NOMO-1 (cell line): Measurements from ENCODE around the gene HOXB1.

Experiments
- DNase-seq, 2 experiments: peaks; one replicate each; lab custom pipeline; 2025; ENCODE audit not compliant: unreplicated experiment in 2 of 2; lab: John Stamatoyannopoulos, UW

The HOXB1 gene

GRCh38 chr17:48567646-48568354 lies 37.0 kb upstream of the HOXB1 start:
- DNase-seq: no peak

DNA sequence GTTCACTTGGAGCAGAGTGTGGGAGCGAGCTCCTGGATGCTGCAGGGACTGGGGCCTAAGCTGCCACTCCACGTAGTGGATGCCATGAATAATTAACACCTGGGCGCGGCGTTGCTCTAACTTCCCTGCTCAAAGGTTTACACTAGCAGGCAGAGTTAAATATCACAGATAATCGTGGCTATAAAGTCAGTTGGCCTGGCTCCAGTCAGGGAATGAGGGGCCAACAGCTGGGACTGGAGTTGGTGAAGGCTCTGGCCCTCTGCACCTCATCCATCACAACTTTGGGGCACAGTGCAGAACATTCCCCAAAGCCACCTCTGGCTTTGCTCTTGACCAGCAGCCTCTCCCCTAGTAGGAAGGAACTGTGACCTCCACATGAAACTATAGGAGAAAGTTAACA lies 36.4 kb upstream of the HOXB1 start:
- DNase-seq: no peak

GRCh38 chr17:48566717-48567116 lies 35.9 kb upstream of the HOXB1 start:
- DNase-seq: no peak

DNA sequence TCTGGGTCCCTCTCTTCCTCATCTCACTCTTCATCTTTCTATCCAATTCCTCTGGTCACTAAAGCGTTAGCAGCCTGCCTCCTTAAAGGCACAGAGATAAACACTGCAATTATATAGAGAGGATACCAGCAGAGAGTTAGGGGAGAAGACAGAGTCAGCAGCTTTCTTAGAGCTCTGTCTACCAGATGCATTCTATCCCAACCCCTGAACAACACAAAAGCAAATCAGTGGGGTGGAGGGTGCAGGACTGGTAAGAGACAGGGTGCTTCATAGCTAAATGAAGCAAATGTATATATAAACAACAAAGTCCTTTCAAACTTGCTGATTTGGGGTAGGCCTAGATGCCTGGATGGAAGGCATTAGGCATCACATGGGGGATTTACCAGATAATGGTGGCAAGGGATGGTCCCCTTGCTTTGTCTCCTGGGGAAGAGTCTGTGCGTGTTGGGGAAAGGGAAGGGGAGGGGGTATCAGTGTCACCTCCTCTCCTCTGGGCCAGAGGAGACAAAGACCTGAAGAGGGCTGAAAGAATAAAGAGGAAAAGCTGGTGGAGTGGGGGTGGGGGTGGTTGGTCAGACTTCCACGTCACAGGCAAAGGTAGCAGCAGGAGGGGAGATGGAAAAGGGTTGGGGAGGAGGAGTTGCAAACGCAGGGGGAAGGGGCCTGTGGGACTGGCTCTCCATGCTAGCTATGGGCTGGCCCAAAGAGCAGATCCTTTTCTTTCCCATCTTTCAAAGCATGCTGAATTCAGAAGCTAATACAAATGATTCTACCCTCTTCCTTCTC lies 35.3 kb upstream of the HOXB1 start:
- DNase-seq: no peak

- DNase-seq: no peak
Measured at GRCh38 chr17:48565022-48565554, 34.3 kb upstream of the HOXB1 start.

DNA sequence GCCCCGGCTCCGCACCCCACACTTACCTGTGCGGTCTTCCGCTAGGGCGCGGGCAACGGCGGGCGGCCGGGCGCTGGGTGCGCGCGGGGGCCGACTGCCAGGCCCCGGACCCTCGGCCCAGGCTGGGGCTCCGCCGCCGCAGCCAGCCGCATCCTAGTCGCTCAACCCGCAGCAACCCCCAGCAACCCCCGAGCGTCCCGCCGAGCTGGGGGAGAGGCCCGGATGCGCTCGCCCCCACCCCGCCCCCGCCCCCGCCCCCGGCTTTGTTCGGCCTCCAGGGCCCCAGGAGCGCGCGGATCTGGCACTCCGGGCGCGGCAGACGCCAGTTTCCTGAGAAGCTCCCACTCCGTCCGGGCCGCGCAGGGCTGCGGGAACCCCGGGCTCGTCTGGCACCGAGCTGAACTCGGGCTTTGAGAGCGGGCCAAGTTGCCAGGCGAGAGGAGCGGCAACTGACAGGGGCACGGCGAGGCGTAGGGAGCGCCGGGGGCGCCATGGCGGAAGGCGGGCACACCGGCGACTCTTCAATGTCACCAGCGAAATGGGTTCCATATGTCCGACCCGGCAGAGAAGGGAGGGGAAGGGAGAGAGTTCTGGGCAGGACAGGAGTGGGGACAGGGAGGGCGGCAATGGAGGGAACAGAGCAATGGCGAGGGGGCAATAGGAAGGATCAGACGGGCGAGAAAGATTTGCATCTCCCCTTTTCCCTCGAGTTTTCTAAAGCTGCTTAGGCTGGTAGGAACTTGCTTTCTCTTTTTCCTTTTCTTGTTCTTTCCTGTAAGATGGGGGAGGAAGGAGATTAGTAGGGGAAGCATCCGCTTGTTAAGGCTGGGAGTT lies 33.6 kb upstream of the HOXB1 start:
- DNase-seq: no peak

- no peak for DNase-seq
Measured at GRCh38 chr17:48563867-48564187, 33.0 kb upstream of the HOXB1 start.

DNA sequence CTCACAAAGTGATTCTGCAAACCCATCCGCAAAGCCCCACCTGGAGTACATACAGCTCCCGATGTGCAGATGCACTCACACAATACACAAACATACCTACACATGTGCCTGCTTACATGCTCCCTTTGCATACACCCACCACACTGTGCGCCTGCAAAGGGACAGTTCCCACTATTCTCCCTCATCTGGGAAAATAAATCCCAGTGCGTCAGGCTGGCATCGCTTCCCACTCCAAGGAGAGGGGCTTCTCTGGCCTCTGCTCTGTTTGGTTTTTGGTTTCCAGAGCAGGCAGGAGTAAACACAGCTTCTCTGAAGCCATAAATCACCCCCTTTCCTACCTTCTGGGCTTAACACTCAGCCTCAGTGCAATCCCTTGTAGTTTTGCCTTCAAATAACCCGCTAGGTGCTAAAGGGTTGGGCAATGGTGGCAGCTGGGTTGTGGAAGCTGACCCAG lies 32.6 kb upstream of the HOXB1 start:
- no peak for DNase-seq

- no peak for DNase-seq
Measured at GRCh38 chr17:48562934-48563333, 32.1 kb upstream of the HOXB1 start.

- no peak for DNase-seq
Measured at GRCh38 chr17:48561884-48562810, 31.3 kb upstream of the HOXB1 start.

DNA sequence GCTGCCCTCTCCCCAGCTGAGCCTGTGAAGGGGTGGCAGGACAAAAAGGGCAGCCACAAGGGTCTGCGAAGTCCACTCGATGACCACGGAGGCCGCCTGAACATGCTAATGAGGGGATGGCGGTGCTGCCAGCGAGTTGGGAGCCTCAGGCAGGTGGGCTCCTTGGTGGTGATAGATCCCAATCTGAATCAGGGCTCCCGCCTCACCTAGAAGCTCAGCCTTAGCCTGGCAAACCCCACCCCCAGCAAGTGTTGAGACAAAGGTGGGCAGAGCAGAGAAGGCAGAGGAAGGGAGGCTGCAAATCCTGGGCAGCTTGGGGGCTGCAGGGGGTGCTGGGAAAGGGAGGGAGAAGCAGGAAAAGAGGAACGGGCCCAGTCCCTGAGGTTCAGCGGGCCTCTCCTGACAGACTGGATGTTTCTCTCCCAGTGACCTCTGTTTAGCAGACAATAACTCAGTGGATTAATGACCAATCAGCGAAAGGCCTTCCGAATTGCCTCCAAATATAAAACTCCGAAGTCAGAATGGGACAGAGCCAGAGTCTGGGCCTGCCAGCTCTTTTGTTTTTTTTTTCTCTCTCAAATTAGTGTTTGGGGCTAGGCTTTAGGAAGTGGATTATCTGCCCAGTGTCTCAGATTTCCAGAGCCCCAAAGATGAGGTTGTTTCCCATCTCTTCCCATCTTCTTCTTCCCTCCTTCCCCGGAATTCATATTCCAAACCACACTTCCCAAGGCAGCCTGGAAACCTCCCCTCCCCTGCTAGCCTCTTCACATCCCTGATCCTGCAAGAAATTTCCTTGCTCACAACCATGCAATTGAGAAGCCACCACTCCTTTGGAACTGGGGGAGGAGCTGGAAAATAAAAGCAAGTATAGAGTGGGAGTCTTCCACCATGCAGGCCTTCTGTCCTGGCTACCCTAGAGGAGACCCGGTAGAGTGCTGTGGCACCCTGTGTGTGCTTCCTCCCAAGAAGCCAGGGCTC lies 29.3 kb upstream of the HOXB1 start:
- DNase-seq: no peak

DNA sequence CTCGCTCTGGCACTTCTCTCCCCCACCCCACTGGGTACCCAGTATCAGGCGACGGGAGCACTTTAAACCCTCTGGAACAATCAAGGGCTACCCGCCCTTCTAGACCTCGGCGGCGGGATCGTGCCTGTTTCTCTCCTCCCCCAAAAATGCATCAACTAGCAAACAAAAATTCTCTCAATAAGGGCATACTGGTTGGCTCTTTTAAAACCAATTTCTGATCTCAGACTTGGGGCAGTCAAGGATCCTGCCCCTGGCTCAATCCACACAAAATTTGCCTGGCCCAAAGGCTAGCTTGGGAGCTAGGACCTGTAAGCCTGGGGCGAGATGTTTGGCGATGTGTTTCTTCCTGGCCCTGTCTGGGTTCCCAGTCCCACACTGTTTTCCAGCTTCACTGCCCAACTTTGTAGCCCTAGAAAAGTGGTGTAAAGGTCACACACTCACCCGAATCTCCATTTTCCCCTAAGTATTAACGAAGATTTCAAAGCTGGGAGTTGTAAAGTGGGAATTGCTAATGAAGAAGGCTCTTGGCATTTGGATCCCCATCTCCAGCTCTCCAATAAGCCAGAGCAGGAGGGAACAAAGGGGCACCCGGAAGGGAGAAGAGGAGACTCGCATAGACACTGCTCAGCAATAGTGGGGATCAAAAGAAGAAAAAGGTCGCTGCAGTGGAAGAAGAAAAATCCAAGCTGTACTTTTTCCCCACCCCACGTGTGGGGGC lies 28.5 kb upstream of the HOXB1 start:
- DNase-seq: no peak

- no peak for DNase-seq
Measured at GRCh38 chr17:48558831-48559121, 28.0 kb upstream of the HOXB1 start.

GRCh38 chr17:48558057-48558830 lies 27.4 kb upstream of the HOXB1 start:
- DNase-seq: no peak

DNA sequence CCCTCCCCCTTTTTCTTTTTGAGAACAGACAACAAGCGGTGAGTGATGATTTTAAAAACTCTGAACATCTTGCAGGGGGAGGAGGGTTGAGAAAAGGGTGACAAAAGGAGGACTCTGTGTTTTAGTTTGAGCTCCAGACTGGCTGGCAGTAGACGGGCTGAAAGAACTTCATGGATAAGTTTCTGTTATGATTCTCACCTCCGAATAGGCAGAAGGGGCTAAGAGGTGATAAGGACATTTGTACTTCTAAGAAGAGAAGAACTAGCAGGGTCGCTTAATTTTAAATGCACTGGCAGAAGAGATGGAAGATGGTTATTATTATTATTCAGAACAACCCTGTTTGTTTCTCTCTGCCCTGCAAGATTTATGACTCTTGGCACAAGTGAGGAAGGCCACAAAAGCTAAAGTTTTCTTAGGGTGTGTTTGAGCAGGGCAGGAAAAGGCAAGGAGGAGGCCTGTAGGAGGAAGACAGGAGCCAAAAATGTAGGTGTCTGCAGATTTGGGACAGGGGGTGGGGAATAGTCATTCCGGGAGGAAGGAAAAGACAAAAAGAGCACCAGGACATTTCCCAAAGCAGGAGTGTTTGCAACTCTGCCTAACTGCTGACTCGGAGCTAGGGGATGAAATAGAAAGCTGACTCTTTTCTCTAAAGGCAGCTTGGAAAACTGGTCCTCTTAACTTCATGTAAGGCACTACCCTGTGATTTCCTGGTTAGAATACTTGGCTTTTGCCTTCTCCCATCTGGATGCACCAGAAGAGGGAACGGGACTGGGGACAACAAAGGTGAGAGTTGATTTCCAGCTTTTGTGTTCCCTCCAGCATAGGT lies 26.0 kb upstream of the HOXB1 start:
- no peak for DNase-seq

GRCh38 chr17:48556229-48556575 lies 25.4 kb upstream of the HOXB1 start:
- no peak for DNase-seq
